ENCODE results near the gene EIF3I.

The EIF3I gene

GRCh38 chr1:32272557-32273390 lies 50.6 kb downstream of the EIF3I start (continued):
- no peak for TF ChIP-seq PBX3 (CRISPR knock-in tag; IDR thresholded peaks at IDR 0.05)
- TF ChIP-seq ZNF664 (tag by site-specific recombination; IDR thresholded peaks at IDR 0.05): no peak
- TF ChIP-seq ZNF157 (tag by site-specific recombination; IDR thresholded peaks at IDR 0.05): peak; percentile 47; the same call in 1 of the 2 replicates
- no peak for TF ChIP-seq ZBTB1 (tag by site-specific recombination; IDR thresholded peaks at IDR 0.05)
- TF ChIP-seq ZNF23 (tag by site-specific recombination; IDR thresholded peaks at IDR 0.05; ENCODE audit: borderline replicate concordance): peak; percentile 23; the same call in 1 of the 2 replicates
- 0 out of 2 replicates have a peak, but pooled peaks have one; percentile 14 for TF ChIP-seq KLF17 (tag by site-specific recombination; IDR thresholded peaks at IDR 0.05)
- TF ChIP-seq ZNF248 (tag by site-specific recombination; IDR thresholded peaks at IDR 0.05): 0 out of 2 replicates have a peak, but pooled peaks have one; percentile 13
- TF ChIP-seq ZNF292 (tag by site-specific recombination; IDR thresholded peaks at IDR 0.05; ENCODE audit: borderline replicate concordance, low read depth): no peak
- peak; percentile 13; the same call in 1 of the 2 replicates for TF ChIP-seq ZNF473 (tag by site-specific recombination; IDR thresholded peaks at IDR 0.05)
- 0 out of 2 replicates have a peak, but pooled peaks have one; percentile 29 for TF ChIP-seq ZNF600 (tag by site-specific recombination; IDR thresholded peaks at IDR 0.05)
- TF ChIP-seq ZNF398 (tag by site-specific recombination; IDR thresholded peaks at IDR 0.05): peak; percentile 98
- TF ChIP-seq ZNF18 (tag by site-specific recombination; IDR thresholded peaks at IDR 0.05): peak; percentile 83
- TF ChIP-seq ZFHX2 (tag by site-specific recombination; conservative IDR thresholded peaks at IDR 0.05): peak; percentile 100
- no peak for TF ChIP-seq ZNF660 (tag by site-specific recombination; IDR thresholded peaks at IDR 0.05)
- peak; percentile 75 for TF ChIP-seq SCRT2 (tag by site-specific recombination; IDR thresholded peaks at IDR 0.05)
- 0 out of 2 replicates have a peak, but pooled peaks have one; percentile 46 for TF ChIP-seq ZBTB48 (tag by site-specific recombination; IDR thresholded peaks at IDR 0.05)
- TF ChIP-seq ZNF544 (tag by site-specific recombination; IDR thresholded peaks at IDR 0.05): 0 out of 2 replicates have a peak, but pooled peaks have one; percentile 53
- peak; percentile 33; the same call in 1 of the 2 replicates for TF ChIP-seq ZNF133 (tag by site-specific recombination; IDR thresholded peaks at IDR 0.05)
- no peak; the same call in 1 of the 2 replicates for TF ChIP-seq KLF9 (tag by site-specific recombination; IDR thresholded peaks at IDR 0.05; ENCODE audit: low read depth)
- 0 out of 2 replicates have a peak, but pooled peaks have one; percentile 51 for TF ChIP-seq PRDM1 (tag by site-specific recombination; IDR thresholded peaks at IDR 0.05)
- TF ChIP-seq ZNF596 (tag by site-specific recombination; IDR thresholded peaks at IDR 0.05): peak; percentile 100
- TF ChIP-seq ZNF777 (tag by site-specific recombination; IDR thresholded peaks at IDR 0.05; ENCODE audit: borderline replicate concordance): 0 out of 2 replicates have a peak, but pooled peaks have one; percentile 43
- peak; percentile 68 for TF ChIP-seq GLIS2 (tag by site-specific recombination; IDR thresholded peaks at IDR 0.05)
- peak; percentile 42; the same call in 1 of the 2 replicates for TF ChIP-seq GLIS1 (tag by site-specific recombination; IDR thresholded peaks at IDR 0.05)
- TF ChIP-seq ZNF548 (tag by site-specific recombination; IDR thresholded peaks at IDR 0.05): 0 out of 2 replicates have a peak, but pooled peaks have one; percentile 38
- no peak for TF ChIP-seq YY2 (tag by site-specific recombination; IDR thresholded peaks at IDR 0.05)
- peak; percentile 62 for TF ChIP-seq PATZ1 (tag by site-specific recombination; IDR thresholded peaks at IDR 0.05)
- peak; percentile 48; the same call in 1 of the 2 replicates for TF ChIP-seq ZNF514 (tag by site-specific recombination; IDR thresholded peaks at IDR 0.05)
- peak; percentile 100 for TF ChIP-seq EGR2 (tag by site-specific recombination; IDR thresholded peaks at IDR 0.05; ENCODE audit: low read depth)
- 0 out of 2 replicates have a peak, but pooled peaks have one; percentile 74 for TF ChIP-seq ZNF155 (tag by site-specific recombination; IDR thresholded peaks at IDR 0.05)
- TF ChIP-seq ZNF776 (tag by site-specific recombination; IDR thresholded peaks at IDR 0.05; ENCODE audit: borderline replicate concordance): peak; percentile 59
- TF ChIP-seq ZNF121 (tag by site-specific recombination; IDR thresholded peaks at IDR 0.05): no peak
- TF ChIP-seq ZNF175 (tag by site-specific recombination; IDR thresholded peaks at IDR 0.05): 0 out of 2 replicates have a peak, but pooled peaks have one; percentile 13

All from HEK293 (cell line).